HG02678 (cell line): ENCODE measurements around the gene UNC45B.
"Not testable (repeated sequence)": the region's sequence is repeated elsewhere in the genome, so short reads cannot be mapped to it uniquely, and the experiment has no call there.

ENCODE experiments used
- ATAC-seq: cut with Tn5 transposase; IDR thresholded peaks from one replicate; pipeline ENCODE4 v1.9.1; 2021; ENCODE audit warnings: mild to moderate bottlenecking, moderate library complexity; ENCODE audit not compliant: unreplicated experiment

The UNC45B gene

GRCh38 chr17:35169835-35170363 lies 22.3 kb downstream of the UNC45B start:
- no peak for ATAC-seq

GRCh38 chr17:35170968-35171771 lies 23.6 kb downstream of the UNC45B start:
- no peak for ATAC-seq

- no peak for ATAC-seq
Measured at GRCh38 chr17:35171834-35172233, 24.2 kb downstream of the UNC45B start.

GRCh38 chr17:35172321-35172720 lies 24.7 kb downstream of the UNC45B start:
- not testable (repeated sequence) for ATAC-seq

- no peak for ATAC-seq
Measured at GRCh38 chr17:35174835-35175334, 27.3 kb downstream of the UNC45B start.

- ATAC-seq, result no peak
Measured at GRCh38 chr17:35175638-35176415, 28.2 kb downstream of the UNC45B start.

GRCh38 chr17:35176897-35177296 lies 29.3 kb downstream of the UNC45B start:
- no peak for ATAC-seq

GRCh38 chr17:35179379-35179778 lies 31.8 kb downstream of the UNC45B start:
- not testable (repeated sequence) for ATAC-seq

GRCh38 chr17:35183332-35183731 lies 35.7 kb downstream of the UNC45B start:
- ATAC-seq, result no peak

GRCh38 chr17:35184274-35184673 lies 36.7 kb downstream of the UNC45B start:
- no peak for ATAC-seq

GRCh38 chr17:35185849-35186248 lies 38.2 kb downstream of the UNC45B start:
- no peak for ATAC-seq

- no peak for ATAC-seq
Measured at GRCh38 chr17:35187481-35187880, 39.9 kb downstream of the UNC45B start.

- ATAC-seq, result no peak
Measured at GRCh38 chr17:35188111-35188510, 40.5 kb downstream of the UNC45B start.

- ATAC-seq, result no peak
Measured at GRCh38 chr17:35189291-35189690, 41.7 kb downstream of the UNC45B start.

- ATAC-seq, result no peak
Measured at GRCh38 chr17:35191001-35191695, 43.5 kb downstream of the UNC45B start.

GRCh38 chr17:35192708-35193107 lies 45.1 kb downstream of the UNC45B start:
- ATAC-seq, result no peak

GRCh38 chr17:35194001-35194400 lies 46.4 kb downstream of the UNC45B start, which contains the start of gene SLC35G3:
TSS of gene SLC35G3 (minus strand) at chr17:35194393. CDS start at chr17:35194307, 86 bp downstream.
- not testable (repeated sequence) for ATAC-seq

GRCh38 chr17:35195062-35195461 lies 47.4 kb downstream of the UNC45B start:
- ATAC-seq, result not testable (repeated sequence)

- not testable (repeated sequence) for ATAC-seq
Measured at GRCh38 chr17:35202582-35202981, 55.0 kb downstream of the UNC45B start.

GRCh38 chr17:35210741-35211140 lies 63.1 kb downstream of the UNC45B start:
- ATAC-seq, result no peak

- no peak for ATAC-seq
Measured at GRCh38 chr17:35212668-35213067, 65.1 kb downstream of the UNC45B start.
